Muscle layer of colon (tissue), 2 donors: ENCODE measurements around the gene PCOLCE2.

Source experiments
- H3K27ac ChIP-seq: one replicate; pipeline ENCODE4 v1.7.0; 2013; ENCODE audit warnings: low read depth, mild to moderate bottlenecking, low read length, moderate library complexity
- H3K27me3 ChIP-seq, 2 donors: one replicate each; pipeline ENCODE4 v1.7.0; 2013; ENCODE audit warnings: low read length in 2 of 2, mild to moderate bottlenecking in 2 of 2; ENCODE audit not compliant: insufficient read depth in 2 of 2, control insufficient read depth in 1 of 2
- H3K36me3 ChIP-seq: one replicate; pipeline ENCODE4 v1.7.0; 2013; ENCODE audit warnings: mild to moderate bottlenecking, low read length; ENCODE audit not compliant: insufficient read depth
- H3K4me1 ChIP-seq: one replicate; pipeline ENCODE4 v1.7.0; 2013; ENCODE audit warnings: mild to moderate bottlenecking, low read length; ENCODE audit not compliant: insufficient read depth
- H3K4me3 ChIP-seq, 2 donors: one replicate each; pipeline ENCODE4 v1.7.0; 2013; ENCODE audit warnings: low read length in 2 of 2, low read depth in 1 of 2, mild to moderate bottlenecking in 1 of 2, moderate library complexity in 1 of 2
- H3K9ac ChIP-seq: one replicate; pipeline ENCODE4 v1.7.0; 2013; ENCODE audit warnings: low read length
- H3K9me3 ChIP-seq: one replicate; pipeline ENCODE4 v1.7.0; 2013; ENCODE audit warnings: mild to moderate bottlenecking, low read length
- donor health status: abdominal sarcoma.
- donor health status: Adenocarcinoma of cecum.

Gene PCOLCE2

GRCh38 chr3:142819179-142819578 is 69.7 kb downstream of the PCOLCE2 start:
- Histone ChIP-seq H3K27ac (no peak overlapping the region), H3K36me3 (no peaks in the 10 kb centered on the region), H3K4me1 (no peaks in the 10 kb centered on the region), H3K9ac (no peak overlapping the region), H3K4me3 (no peak overlapping the region), H3K27me3 (no peaks in the 10 kb centered on the region), H3K9me3 (no peaks in the 10 kb centered on the region)

GRCh38 chr3:142818651-142819050 is 70.2 kb downstream of the PCOLCE2 start:
- H3K4me1 ChIP-seq: no peaks in the 10 kb centered on the region
- H3K4me3 ChIP-seq: no peak overlapping the region
- H3K9me3 ChIP-seq: no peaks in the 10 kb centered on the region
- H3K27ac ChIP-seq: no peak overlapping the region
- no peaks in the 10 kb centered on the region for H3K27me3 ChIP-seq
- H3K36me3 ChIP-seq: no peaks in the 10 kb centered on the region
- H3K9ac ChIP-seq: no peak overlapping the region

- H3K9ac ChIP-seq: no peak overlapping the region
- H3K27me3 ChIP-seq: no peaks in the 10 kb centered on the region
- no peak overlapping the region for H3K27ac ChIP-seq
- H3K4me3 ChIP-seq: no peak overlapping the region
- no peaks in the 10 kb centered on the region for H3K9me3 ChIP-seq
- no peaks in the 10 kb centered on the region for H3K36me3 ChIP-seq
- no peaks in the 10 kb centered on the region for H3K4me1 ChIP-seq
These were observed 71.0 kb downstream of the PCOLCE2 start for GRCh38 chr3:142817897-142818296.

GRCh38 chr3:142817356-142817755 is 71.5 kb downstream of the PCOLCE2 start:
- Histone ChIP-seq H3K36me3 (no peaks in the 10 kb centered on the region), H3K9ac (no peak overlapping the region), H3K27me3 (no peaks in the 10 kb centered on the region), H3K27ac (no peak overlapping the region), H3K4me1 (no peaks in the 10 kb centered on the region), H3K9me3 (no peaks in the 10 kb centered on the region), H3K4me3 (no peak overlapping the region)

- H3K36me3 ChIP-seq: no peaks in the 10 kb centered on the region
- no peaks in the 10 kb centered on the region for H3K4me1 ChIP-seq
- H3K27ac ChIP-seq: no peak overlapping the region
- no peak overlapping the region for H3K4me3 ChIP-seq
- no peaks in the 10 kb centered on the region for H3K27me3 ChIP-seq
- H3K9me3 ChIP-seq: no peaks in the 10 kb centered on the region
- no peak overlapping the region for H3K9ac ChIP-seq
These were observed 73.1 kb downstream of the PCOLCE2 start for GRCh38 chr3:142815803-142816202.

- Histone ChIP-seq H3K9me3 (no peaks in the 10 kb centered on the region), H3K27me3 (no peaks in the 10 kb centered on the region), H3K4me1 (no peaks in the 10 kb centered on the region), H3K9ac (no peak overlapping the region), H3K36me3 (peaks cover 5% of the 10 kb centered on the region), H3K27ac (no peak overlapping the region), H3K4me3 (no peak overlapping the region)
These were observed 79.6 kb downstream of the PCOLCE2 start for GRCh38 chr3:142809259-142809658.

- no peaks in the 10 kb centered on the region for H3K9me3 ChIP-seq
- H3K27ac ChIP-seq: no peak overlapping the region
These were observed 80.6 kb downstream of the PCOLCE2 start for GRCh38 chr3:142808103-142808917.

GRCh38 chr3:142802891-142803290 is 86.0 kb downstream of the PCOLCE2 start:
- Histone ChIP-seq H3K36me3 (peaks cover 6% of the 10 kb centered on the region), H3K4me1 (no peaks in the 10 kb centered on the region), H3K27me3 (no peaks in the 10 kb centered on the region), H3K9me3 (no peaks in the 10 kb centered on the region), H3K4me3 (no peak overlapping the region), H3K27ac (no peak overlapping the region), H3K9ac (no peak overlapping the region)

More at GRCh38 chr3:142808103-142808917, 80.6 kb downstream of the PCOLCE2 start:
- Histone ChIP-seq H3K27me3 (no peaks in the 10 kb centered on the region), H3K36me3 (peaks cover 6% of the 10 kb centered on the region), H3K9ac (no peak overlapping the region), H3K4me3 (no peak overlapping the region), H3K4me1 (no peaks in the 10 kb centered on the region)

- no peak overlapping the region for H3K4me3 ChIP-seq
- H3K9ac ChIP-seq: no peak overlapping the region
These were observed 87.1 kb downstream of the PCOLCE2 start for GRCh38 chr3:142801746-142802145.

GRCh38 chr3:142796823-142797222 is 92.1 kb downstream of the PCOLCE2 start:
- no peaks in the 10 kb centered on the region for H3K27me3 ChIP-seq

More at GRCh38 chr3:142801746-142802145, 87.1 kb downstream of the PCOLCE2 start:
- H3K9me3 ChIP-seq: no peaks in the 10 kb centered on the region
- H3K27me3 ChIP-seq: no peaks in the 10 kb centered on the region
- no peak overlapping the region for H3K27ac ChIP-seq
- H3K36me3 ChIP-seq: peaks cover 6% of the 10 kb centered on the region
- no peaks in the 10 kb centered on the region for H3K4me1 ChIP-seq

GRCh38 chr3:142795332-142795731 is 93.6 kb downstream of the PCOLCE2 start:
- no peak overlapping the region for H3K4me3 ChIP-seq
- no peaks in the 10 kb centered on the region for H3K9me3 ChIP-seq
- no peaks in the 10 kb centered on the region for H3K36me3 ChIP-seq
- no peak overlapping the region for H3K27ac ChIP-seq
- H3K4me1 ChIP-seq: no peaks in the 10 kb centered on the region
- H3K9ac ChIP-seq: no peak overlapping the region
- H3K27me3 ChIP-seq: no peaks in the 10 kb centered on the region

More at GRCh38 chr3:142796823-142797222, 92.1 kb downstream of the PCOLCE2 start:
- Histone ChIP-seq H3K4me1 (no peaks in the 10 kb centered on the region), H3K36me3 (no peaks in the 10 kb centered on the region), H3K4me3 (no peak overlapping the region), H3K9ac (no peak overlapping the region), H3K27ac (no peak overlapping the region), H3K9me3 (no peaks in the 10 kb centered on the region)

- H3K27ac ChIP-seq: no peak overlapping the region
These were observed 94.4 kb downstream of the PCOLCE2 start for GRCh38 chr3:142794508-142794907.

More at GRCh38 chr3:142794508-142794907, 94.4 kb downstream of the PCOLCE2 start:
- H3K27me3 ChIP-seq: no peaks in the 10 kb centered on the region
- no peaks in the 10 kb centered on the region for H3K36me3 ChIP-seq
- H3K9ac ChIP-seq: no peak overlapping the region
- H3K4me1 ChIP-seq: no peaks in the 10 kb centered on the region
- H3K4me3 ChIP-seq: no peak overlapping the region
- no peaks in the 10 kb centered on the region for H3K9me3 ChIP-seq
